ENCODE measurements around the gene ITGB1BP1. TPM values are rescaled to one million over a fixed set of nuclear protein-coding genes. Genes with fewer than 3 reads are reported as not detected.

ITGB1BP1 gene
- total RNA-seq, 1 donor from 2014 or later: 98.0 TPM

DNA sequence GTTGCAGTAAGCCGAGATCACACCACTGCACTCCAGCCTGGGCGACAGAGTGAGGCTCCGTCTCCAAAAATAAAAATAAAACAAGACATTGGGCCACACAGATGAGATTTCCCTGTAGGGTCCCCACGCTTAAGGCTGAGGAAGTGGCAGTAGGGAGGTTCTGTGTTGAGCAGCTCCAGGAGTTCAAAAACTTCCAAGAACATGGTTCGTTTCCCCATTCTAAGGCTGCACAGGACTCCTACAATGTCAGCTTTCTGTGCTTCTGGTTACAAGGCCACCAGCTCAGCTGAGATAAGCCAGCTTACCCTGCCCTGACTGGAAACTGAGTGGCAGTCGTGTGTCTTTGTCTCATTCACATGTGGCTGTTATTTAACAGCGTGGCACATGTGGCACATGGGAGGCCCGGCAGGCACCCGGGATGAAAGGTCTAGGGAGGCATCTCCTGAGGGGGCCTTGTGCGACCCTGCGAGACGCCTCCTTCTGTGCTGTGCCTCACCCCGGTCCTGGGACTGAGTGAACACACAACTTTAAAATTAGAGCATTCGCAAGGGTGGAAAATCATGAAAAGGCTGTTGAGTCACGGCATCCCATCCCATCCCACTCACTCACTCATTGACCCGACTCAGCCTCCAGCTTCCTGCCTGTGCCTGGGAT, 7.7 kb downstream of the ITGB1BP1 start:
- H3K27ac Mint-ChIP-seq (ENCODE audit: unreplicated experiment): no peak overlapping the region
- TF ChIP-seq, protein P1, sequence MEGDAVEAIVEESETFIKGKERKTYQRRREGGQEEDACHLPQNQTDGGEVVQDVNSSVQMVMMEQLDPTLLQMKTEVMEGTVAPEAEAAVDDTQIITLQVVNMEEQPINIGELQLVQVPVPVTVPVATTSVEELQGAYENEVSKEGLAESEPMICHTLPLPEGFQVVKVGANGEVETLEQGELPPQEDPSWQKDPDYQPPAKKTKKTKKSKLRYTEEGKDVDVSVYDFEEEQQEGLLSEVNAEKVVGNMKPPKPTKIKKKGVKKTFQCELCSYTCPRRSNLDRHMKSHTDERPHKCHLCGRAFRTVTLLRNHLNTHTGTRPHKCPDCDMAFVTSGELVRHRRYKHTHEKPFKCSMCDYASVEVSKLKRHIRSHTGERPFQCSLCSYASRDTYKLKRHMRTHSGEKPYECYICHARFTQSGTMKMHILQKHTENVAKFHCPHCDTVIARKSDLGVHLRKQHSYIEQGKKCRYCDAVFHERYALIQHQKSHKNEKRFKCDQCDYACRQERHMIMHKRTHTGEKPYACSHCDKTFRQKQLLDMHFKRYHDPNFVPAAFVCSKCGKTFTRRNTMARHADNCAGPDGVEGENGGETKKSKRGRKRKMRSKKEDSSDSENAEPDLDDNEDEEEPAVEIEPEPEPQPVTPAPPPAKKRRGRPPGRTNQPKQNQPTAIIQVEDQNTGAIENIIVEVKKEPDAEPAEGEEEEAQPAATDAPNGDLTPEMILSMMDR (IDR thresholded peaks at IDR 0.05): no peak
- no peaks in the 10 kb centered on the region for H3K9me3 Mint-ChIP-seq (ENCODE audit: unreplicated experiment)
- H3K4me1 Mint-ChIP-seq (ENCODE audit: unreplicated experiment): peaks cover 7% of the 10 kb centered on the region
- DNase-seq (ENCODE audit: extremely low spot score, unreplicated experiment): no peak
- peaks cover 34% of the 10 kb centered on the region for H3K36me3 Mint-ChIP-seq (ENCODE audit: unreplicated experiment)
- no peak overlapping the region for H3K4me3 Mint-ChIP-seq (ENCODE audit: unreplicated experiment)
- no peaks in the 10 kb centered on the region for H3K27me3 Mint-ChIP-seq (ENCODE audit: unreplicated experiment)

- Mint-ChIP-seq H3K9me3 (ENCODE audit: unreplicated experiment) (no peaks in the 10 kb centered on the region), H3K4me1 (ENCODE audit: unreplicated experiment) (peaks cover 11% of the 10 kb centered on the region), H3K27ac (ENCODE audit: unreplicated experiment) (no peak overlapping the region), H3K36me3 (ENCODE audit: unreplicated experiment) (peaks cover 41% of the 10 kb centered on the region), H3K27me3 (ENCODE audit: unreplicated experiment) (no peaks in the 10 kb centered on the region), H3K4me3 (ENCODE audit: unreplicated experiment) (no peak overlapping the region)
- TF ChIP-seq, protein P1 (IDR thresholded peaks at IDR 0.05): no peak
- DNase-seq (ENCODE audit: extremely low spot score, unreplicated experiment): no peak
These were observed 10.5 kb downstream of the ITGB1BP1 start for GRCh38 chr2:9412781-9413180.

- peaks cover 16% of the 10 kb centered on the region for H3K4me1 Mint-ChIP-seq (ENCODE audit: unreplicated experiment)
- H3K9me3 Mint-ChIP-seq (ENCODE audit: unreplicated experiment): no peaks in the 10 kb centered on the region
- no peak overlapping the region for H3K4me3 Mint-ChIP-seq (ENCODE audit: unreplicated experiment)
- peaks cover 41% of the 10 kb centered on the region for H3K36me3 Mint-ChIP-seq (ENCODE audit: unreplicated experiment)
- TF ChIP-seq, protein P1 (IDR thresholded peaks at IDR 0.05): no peak
- peak; percentile 32 for DNase-seq (ENCODE audit: extremely low spot score, unreplicated experiment)
- H3K27ac Mint-ChIP-seq (ENCODE audit: unreplicated experiment): peak overlapping the region; percentile 34
- no peaks in the 10 kb centered on the region for H3K27me3 Mint-ChIP-seq (ENCODE audit: unreplicated experiment)
These were observed 13.2 kb downstream of the ITGB1BP1 start for GRCh38 chr2:9410108-9410507.

DNA sequence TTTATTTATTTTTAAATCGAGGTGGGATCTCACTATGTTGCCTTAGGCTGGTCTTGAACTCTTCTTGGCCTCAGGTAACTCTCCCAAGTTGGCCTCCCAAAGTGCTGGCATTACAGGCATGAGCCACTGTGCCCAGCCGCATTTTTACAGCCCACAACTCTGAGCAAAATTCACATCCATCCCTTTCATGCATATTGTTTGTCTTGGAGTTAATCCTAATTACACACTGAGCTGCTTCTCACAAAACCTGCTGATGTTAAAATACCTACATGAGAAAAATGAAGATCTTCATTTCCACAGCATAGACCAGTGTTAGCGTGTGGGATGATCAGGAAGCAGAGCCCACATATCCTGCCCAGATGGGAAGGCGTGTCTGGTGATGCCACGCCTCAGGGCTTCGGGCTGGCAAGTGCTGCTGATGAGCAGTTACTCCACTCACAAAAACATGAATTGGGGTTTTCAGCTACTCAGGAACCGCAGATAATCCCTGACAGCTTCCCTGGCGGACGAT, 14.6 kb downstream of the ITGB1BP1 start:
- Mint-ChIP-seq H3K9me3 (ENCODE audit: unreplicated experiment) (no peaks in the 10 kb centered on the region), H3K4me1 (ENCODE audit: unreplicated experiment) (peaks cover 22% of the 10 kb centered on the region), H3K27ac (ENCODE audit: unreplicated experiment) (peak overlapping the region; percentile 35), H3K4me3 (ENCODE audit: unreplicated experiment) (no peak overlapping the region), H3K36me3 (ENCODE audit: unreplicated experiment) (peaks cover 45% of the 10 kb centered on the region), H3K27me3 (ENCODE audit: unreplicated experiment) (no peaks in the 10 kb centered on the region)
- TF ChIP-seq, protein P1 (IDR thresholded peaks at IDR 0.05): no peak
- peak; percentile 57 for DNase-seq (ENCODE audit: extremely low spot score, unreplicated experiment)

DNA sequence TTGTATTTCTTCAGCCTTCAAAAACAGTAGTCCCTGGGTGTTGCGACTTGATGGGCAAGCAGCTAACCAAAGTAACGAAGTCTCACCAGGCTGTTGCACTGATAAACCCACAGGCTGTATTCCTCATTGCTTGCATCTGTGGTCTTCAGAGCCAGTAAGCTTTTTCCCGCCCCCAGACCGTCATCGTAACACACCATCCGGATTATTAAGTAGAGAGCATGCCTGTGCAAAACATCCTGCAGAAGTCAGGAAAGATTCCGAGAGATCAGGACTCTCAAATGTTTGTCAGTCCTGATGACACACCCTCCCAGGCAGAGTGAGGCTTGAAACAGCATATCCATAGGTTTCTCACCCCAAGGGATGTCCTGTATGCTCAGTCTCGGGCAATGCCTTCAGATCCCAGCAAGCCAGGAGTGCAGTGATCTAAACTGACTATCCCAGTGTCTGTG, 15.9 kb downstream of the ITGB1BP1 start:
- H3K36me3 Mint-ChIP-seq (ENCODE audit: unreplicated experiment): peaks cover 56% of the 10 kb centered on the region
- peak overlapping the region; percentile 31 for H3K27ac Mint-ChIP-seq (ENCODE audit: unreplicated experiment)
- DNase-seq (ENCODE audit: extremely low spot score, unreplicated experiment): no peak
- H3K27me3 Mint-ChIP-seq (ENCODE audit: unreplicated experiment): no peaks in the 10 kb centered on the region
- TF ChIP-seq, protein P1 (IDR thresholded peaks at IDR 0.05): no peak
- no peak overlapping the region for H3K4me3 Mint-ChIP-seq (ENCODE audit: unreplicated experiment)
- H3K9me3 Mint-ChIP-seq (ENCODE audit: unreplicated experiment): no peaks in the 10 kb centered on the region
- peaks cover 23% of the 10 kb centered on the region for H3K4me1 Mint-ChIP-seq (ENCODE audit: unreplicated experiment)

Measured in osteocyte (in vitro differentiated cells).